K562 (cell line): Measurements from ENCODE around the gene SUPT16H. TPM values are rescaled to one million over a fixed set of nuclear protein-coding genes. Genes with fewer than 3 reads are reported as not detected.

Experiments
- ATAC-seq: fragments of 200-7000 bp; cut with Tn5 transposase; 3 replicates; pipeline ENCODE4 v1.9.1; 2020; ENCODE audit warnings: moderate library complexity
- BruUV-seq: library from RNA; stranded (reverse); fragments of 400-500 nt; replicated peaks from 2 replicates; lab custom pipeline; 2021; lab: Mats Ljungman, UMichigan
- CTCF ChIA-PET: fragments of 300-600 bp; formaldehyde crosslinking; extraction: SDS; loops from one replicate; lab custom pipeline; 2021; ENCODE audit warnings: low intra/inter-chr PET ratio; lab: Yijun Ruan, JAX
- POLR2A ChIA-PET: fragments of 300-600, 350-650 bp; sonication (Branson Sonifier 250); formaldehyde crosslinking; extraction: SDS; loops from one replicate; lab custom pipeline; 2021; ENCODE audit warnings: antibody characterized with exemption, inconsistent platforms; lab: Yijun Ruan, JAX
- DNase-seq, 4 experiments: peaks; one replicate each; pipeline versions ENCODE4 v3.0.0 to v3.0.0-alpha.2; 2011 to 2018; ENCODE audit warnings: low spot score in 3 of 4, mixed read lengths in 3 of 4; ENCODE audit errors: extremely low read depth in 1 of 4
- FAIRE-seq: peaks from 2 replicates; lab custom pipeline; 2011; peaks lifted over from hg19 to GRCh38; lab: Jason Lieb, UNC
- H2AFZ ChIP-seq: 2 replicates; pipeline ENCODE4 v1.6.0; 2011; ENCODE audit warnings: low read depth, low read length, control low read depth, inconsistent platforms
- H3K27ac ChIP-seq: fragments of 200-600 bp; 3 replicates; pipeline ENCODE4 v1.8.0; 2011; ENCODE audit warnings: low read depth, mild to moderate bottlenecking, control low read depth, inconsistent platforms, low read length, moderate library complexity, mixed read lengths; ENCODE audit errors: extremely low read depth
- H3K27me3 ChIP-seq, 2 experiments: fragments of 300-600 bp in 1 of 2; 2 replicates in 1 of 2; 3 replicates in 1 of 2; pipeline versions ENCODE4 v1.6.0 to v1.8.0; 2011; ENCODE audit warnings: inconsistent platforms in 2 of 2, low read length in 2 of 2, mild to moderate bottlenecking in 1 of 2, mixed read lengths in 1 of 2, moderate library complexity in 1 of 2; ENCODE audit not compliant: control insufficient read depth in 2 of 2, insufficient read depth in 2 of 2
- H3K36me3 ChIP-seq: fragments of 300-600 bp; 3 replicates; pipeline ENCODE4 v1.8.0; 2011; ENCODE audit warnings: mild to moderate bottlenecking, low read length, inconsistent platforms; ENCODE audit not compliant: control insufficient read depth, insufficient read depth
- H3K4me1 ChIP-seq, 2 experiments: fragments of 200-600 bp in 1 of 2; replicated peaks in 1 of 2; 2 replicates in 1 of 2; 3 replicates in 1 of 2; pipeline versions ENCODE4 v1.5.1 to v1.8.0; 2011; ENCODE audit warnings: inconsistent platforms in 2 of 2, low read length in 2 of 2, mild to moderate bottlenecking in 1 of 2, mixed read lengths in 1 of 2, moderate library complexity in 1 of 2; ENCODE audit not compliant: control insufficient read depth in 2 of 2, insufficient read depth in 2 of 2
- H3K4me2 ChIP-seq: 2 replicates; pipeline ENCODE4 v1.6.1; 2011; ENCODE audit warnings: low read length, control low read depth, inconsistent platforms, mixed read lengths; ENCODE audit not compliant: insufficient read depth
- H3K4me3 ChIP-seq: fragments of 200-600 bp; sonication (generic), shearing (Covaris generic); 2 replicates; pipeline ENCODE4 v1.5.1; 2016; ENCODE audit warnings: control low read depth, inconsistent platforms
- H3K79me2 ChIP-seq: fragments of 200-600 bp; 3 replicates; pipeline ENCODE4 v1.8.0; 2011; ENCODE audit warnings: low read length, inconsistent platforms; ENCODE audit not compliant: control insufficient read depth, insufficient read depth
- H3K9ac ChIP-seq, 2 experiments: 2 replicates each; pipeline versions ENCODE4 v1.6.0 to v1.6.1; 2011; ENCODE audit warnings: low read depth in 2 of 2, low read length in 2 of 2, control low read depth in 1 of 2, inconsistent platforms in 1 of 2, mild to moderate bottlenecking in 1 of 2, mixed read lengths in 1 of 2; ENCODE audit not compliant: insufficient read depth in 1 of 2
- H3K9me1 ChIP-seq: one replicate; pipeline ENCODE4 v1.6.0; 2011; ENCODE audit warnings: inconsistent platforms, mild to moderate bottlenecking, low read length, moderate library complexity; ENCODE audit not compliant: control insufficient read depth, insufficient read depth
- H3K9me3 ChIP-seq: replicated peaks from 2 replicates; pipeline ENCODE4 v1.5.1; 2011; ENCODE audit warnings: low read depth, low read length, inconsistent platforms; ENCODE audit not compliant: control insufficient read depth, insufficient read depth
- H4K20me1 ChIP-seq: replicated peaks from 2 replicates; pipeline ENCODE4 v1.6.1; 2011; ENCODE audit warnings: low read length, inconsistent platforms, mixed read lengths; ENCODE audit not compliant: control insufficient read depth, insufficient read depth
- E2F5 ChIP-seq: sonication (generic); formaldehyde crosslinking; IDR thresholded peaks from 2 replicates; pipeline ENCODE4 v1.8.0; 2022; ENCODE audit warnings: mild to moderate bottlenecking, missing genetic modification reagents
- ETS2 ChIP-seq: IDR thresholded peaks from 2 replicates; pipeline ENCODE4 v1.6.1; 2016; ENCODE audit warnings: borderline replicate concordance, missing genetic modification characterization, mild to moderate bottlenecking, moderate library complexity, missing compliant biosample characterization; ENCODE audit not compliant: poor library complexity, severe bottlenecking
- FOXO4 ChIP-seq: fragments of 450-650 bp; formaldehyde crosslinking; IDR thresholded peaks from 2 replicates; pipeline ENCODE4 v1.4.0; 2020; ENCODE audit warnings: mild to moderate bottlenecking, moderate library complexity
- HSF4 ChIP-seq: fragments of 250-450 bp; sonication (Bioruptor Pico); IDR thresholded peaks from 2 replicates; pipeline ENCODE4 v2.1.2; 2022; ENCODE audit warnings: mild to moderate bottlenecking, moderate library complexity, borderline replicate concordance
- MCM7 ChIP-seq, 2 experiments: fragments of 450-650 bp; IDR thresholded peaks; 2 replicates each; pipeline ENCODE4 v1.6.1; 2016 to 2018
- PYGO2 ChIP-seq: fragments of 450-650 bp; IDR thresholded peaks from 2 replicates; pipeline ENCODE4 v1.6.1; 2016; ENCODE audit warnings: mild to moderate bottlenecking, missing genetic modification characterization, moderate library complexity, missing compliant biosample characterization
- ZNF121 ChIP-seq: sonication (generic); formaldehyde crosslinking; conservative IDR thresholded peaks from 2 replicates; pipeline ENCODE4 v1.8.0; 2022; ENCODE audit warnings: missing genetic modification reagents
- ZNF282 ChIP-seq: sonication (generic); formaldehyde crosslinking; IDR thresholded peaks from 2 replicates; pipeline ENCODE4 v1.8.1; 2023; ENCODE audit warnings: missing genetic modification reagents
- WGBS: fragments of 100-300 bp; shearing (Covaris generic); methylation state at CpG from one replicate; pipeline ENCODE4 v1.1.6; 2016; ENCODE audit warnings: low coverage, mixed read lengths; ENCODE audit not compliant: insufficient coverage; ENCODE audit errors: missing lambda C conversion rate; 5-methylcytosine and 5-hydroxymethylcytosine counted together
- in situ Hi-C: fragments of 300-500 bp; cut with MboI; formaldehyde crosslinking; loops from 4 replicates; pipeline ENCODE4 v1.15.0; 2018; ENCODE audit warnings: inconsistent platforms, mixed read lengths
- intact Hi-C: fragments of 100-400 bp; cut with micrococcal nuclease; formaldehyde crosslinking; loops from 2 replicates; pipeline ENCODE4 v1.14.2; 2022
- polyA plus RNA-seq, 8 experiments: library from polyadenylated mRNA; depleted of rRNA in 4 of 8; stranded (reverse) in 5 of 8; unstranded in 3 of 8; fragments of >200 nt; fragmentation: Nextera tagmentation in 2 of 8; fragmentation: Illumina TruSeq in 1 of 8; extraction: Ambion mirVana in 2 of 8; extraction: Trizol in 1 of 8; gene quantifications; 2 replicates each; pipeline versions ENCODE4 v1.2.1 to v1.2.3, GENCODE V29; 2011 to 2014; ENCODE audit warnings: inconsistent platforms in 1 of 8, missing spikeins in 1 of 8
- total RNA-seq, 7 experiments: library from RNA; depleted of rRNA in 6 of 7; stranded (reverse); fragments of >200 nt in 6 of 7; fragmentation: Illumina TruSeq in 2 of 7; extraction: Trizol in 2 of 7; gene quantifications; 2 replicates each; pipeline versions ENCODE4 v1.2.1 to v1.2.3, GENCODE V29; 2011 to 2021; ENCODE audit warnings: low replicate concordance in 1 of 7

SUPT16H gene
- total and polyA plus RNA-seq, 9 of the 15 experiments (the other 6 are each of a cell fraction or from before 2014, with no cell fraction given): 75.4 to 152 (median 105) TPM

GRCh38 chr14:21346532-21347135 is 37.2 kb downstream of the SUPT16H start:
- no peaks in the 10 kb centered on the region for H3K27me3 ChIP-seq
- intact Hi-C loops: no loop called here
- peaks cover 10% of the 10 kb centered on the region; the same call in 2 of the 3 replicates for H3K36me3 ChIP-seq
- WGBS: 0% methylated on average over 2 of the region's 2 CpGs
- in situ Hi-C loops: no loop called here
- H3K79me2 ChIP-seq: no peaks in the 10 kb centered on the region
- FAIRE-seq (no peak), ATAC-seq (no peak)
- no peak overlapping the region for H3K4me2 ChIP-seq
- ChIA-PET POLR2A (interaction anchor here (0.7 kb wide), 1 partner anchor 86 kb away, joined by 3 read pairs; no protein-coding TSS in a partner anchor), CTCF (no interaction called here)
- no TSS peak for BruUV-seq
- no peak for TF ChIP-seq ETS2 (tag)
- TF ChIP-seq ZNF282 (CRISPR knock-in tag): no peak
- TF ChIP-seq PYGO2: no peak
- TF ChIP-seq HSF4 (CRISPR knock-in tag): no peak
- TF ChIP-seq ZNF121: 0 out of 2 replicates have a peak, but pooled peaks have one; percentile 26
- TF ChIP-seq MCM7 (IDR thresholded peaks at IDR 0.05): no peak
- TF ChIP-seq FOXO4 (CRISPR knock-in tag): no peak
- no peak for TF ChIP-seq E2F5
- TF ChIP-seq, all 486 proteins: peak for 1
- no peak overlapping the region for H3K9ac ChIP-seq
- no peaks in the 10 kb centered on the region for H3K9me3 ChIP-seq
- no peak for DNase-seq
- H3K9me1 ChIP-seq: no peaks in the 10 kb centered on the region
- H4K20me1 ChIP-seq: no peaks in the 10 kb centered on the region
- H3K4me3 ChIP-seq: no peak overlapping the region
- no peaks in the 10 kb centered on the region for H3K4me1 ChIP-seq
- no peak overlapping the region for H3K27ac ChIP-seq
- H2AFZ ChIP-seq: no peak overlapping the region
